Activated T-helper 1 cell treated with Interleukin-2 at 50 U/mL for 16 hours (primary cell): ENCODE results near the gene AMN1.
"Not testable (repeated sequence)": the region's sequence is repeated elsewhere in the genome, so short reads cannot be mapped to it uniquely, and the experiment has no call there.

Experiments used
- DNase-seq: peaks from one replicate; pipeline ENCODE4 v3.0.0-alpha.2; 2020; ENCODE audit warnings: low read depth

The AMN1 gene

GRCh38 chr12:31672521-31672920, 56.3 kb downstream of the AMN1 start:
- no peak for DNase-seq

DNA sequence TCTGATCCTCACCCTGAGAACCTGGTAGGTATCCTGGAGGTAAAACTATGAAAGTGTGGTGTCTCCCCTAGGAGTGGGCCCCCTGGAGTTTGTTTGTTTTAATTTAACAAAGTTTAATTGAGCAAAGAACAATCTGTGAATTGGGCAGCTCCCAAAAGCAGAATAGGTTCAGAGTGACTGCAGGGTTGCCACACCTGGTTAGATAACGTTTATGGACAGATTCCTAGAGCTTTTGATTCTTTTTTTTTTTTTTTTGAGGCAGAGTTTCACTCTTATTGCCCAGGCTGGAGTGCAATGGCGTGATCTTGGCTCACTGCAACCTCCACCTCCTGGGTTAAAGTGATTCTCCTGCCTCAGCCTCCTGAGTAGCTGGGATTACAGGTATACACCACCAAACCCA, 59.2 kb downstream of the AMN1 start:
- not testable (repeated sequence) for DNase-seq

- DNase-seq, result no peak
Measured at GRCh38 chr12:31669020-31669419, 59.8 kb downstream of the AMN1 start.

- no peak for DNase-seq
Measured at GRCh38 chr12:31664038-31664437, 64.8 kb downstream of the AMN1 start.

GRCh38 chr12:31663576-31663975, 65.2 kb downstream of the AMN1 start:
- no peak for DNase-seq

- no peak for DNase-seq
Measured at GRCh38 chr12:31662176-31662849, 66.5 kb downstream of the AMN1 start.

DNA sequence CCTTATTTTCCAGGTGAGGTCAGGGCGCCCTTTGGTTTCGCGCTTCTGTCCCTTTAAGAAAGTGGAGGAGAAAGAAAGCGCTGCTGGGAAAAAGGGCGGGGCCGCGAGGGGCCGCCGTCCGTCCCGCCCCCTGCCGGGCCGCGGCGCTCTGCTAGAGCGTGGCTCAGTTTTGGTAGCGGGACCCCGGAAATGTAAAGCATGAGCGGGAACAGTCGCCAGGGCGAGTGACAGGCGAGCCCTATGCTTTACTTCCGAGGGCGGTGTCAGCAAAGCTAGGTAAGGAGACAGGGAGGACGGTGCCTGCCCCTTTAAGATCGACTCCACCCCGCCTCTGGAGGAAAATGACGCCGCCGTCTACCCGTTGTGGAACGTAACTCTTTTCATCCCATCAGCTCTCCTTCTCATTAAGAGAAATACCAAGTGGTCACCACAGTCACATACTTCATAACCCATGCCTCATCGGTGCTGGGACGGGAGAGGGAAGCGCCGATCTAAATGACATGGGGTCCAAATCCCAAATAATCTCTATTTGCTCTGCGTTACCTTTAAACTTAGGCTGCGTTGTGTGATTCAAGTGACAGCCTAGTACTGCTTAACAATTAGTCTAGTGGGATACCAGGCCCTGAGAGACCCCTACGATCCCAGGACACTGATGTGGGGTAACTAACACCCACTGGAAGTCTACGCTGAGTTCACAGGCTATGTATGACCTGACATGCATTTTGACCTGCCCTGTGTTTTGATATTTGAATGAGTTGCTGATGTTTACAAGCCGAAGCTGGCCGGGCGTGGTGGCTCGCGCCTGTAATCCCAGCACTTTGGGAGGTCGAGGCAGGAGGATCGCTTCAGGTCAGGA, 69.5 kb downstream of the AMN1 start, which contains the start of gene ETFBKMT:
ETFBKMT (plus strand) TSS at position 602 of the 856 bp plus-strand sequence. CDS start 2,266 bp downstream, outside the sequence.
- DNase-seq, result peak; percentile 86

- DNase-seq, result no peak
Measured at GRCh38 chr12:31658471-31659086, 70.2 kb downstream of the AMN1 start.

GRCh38 chr12:31655792-31656191, 73.0 kb downstream of the AMN1 start:
- DNase-seq, result no peak

DNA sequence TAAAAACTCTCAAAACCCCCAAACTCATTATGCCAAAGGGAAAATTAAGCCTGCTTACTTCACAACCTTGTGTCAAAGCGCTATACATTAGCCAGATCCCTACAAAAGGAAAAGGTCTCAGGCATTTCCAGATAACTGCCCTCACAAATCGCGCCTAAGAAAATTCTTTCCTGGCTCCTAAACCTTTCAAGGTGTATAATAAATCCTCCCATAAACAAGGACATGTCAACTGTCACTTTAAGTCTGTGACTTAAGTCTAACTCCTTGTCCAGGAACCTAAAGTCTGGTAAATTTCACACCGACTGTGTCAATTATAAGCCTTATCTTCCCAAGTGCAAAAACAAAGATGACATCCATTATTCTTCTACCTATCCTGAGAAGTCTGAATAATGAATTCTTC, 73.6 kb downstream of the AMN1 start:
- no peak for DNase-seq

DNA sequence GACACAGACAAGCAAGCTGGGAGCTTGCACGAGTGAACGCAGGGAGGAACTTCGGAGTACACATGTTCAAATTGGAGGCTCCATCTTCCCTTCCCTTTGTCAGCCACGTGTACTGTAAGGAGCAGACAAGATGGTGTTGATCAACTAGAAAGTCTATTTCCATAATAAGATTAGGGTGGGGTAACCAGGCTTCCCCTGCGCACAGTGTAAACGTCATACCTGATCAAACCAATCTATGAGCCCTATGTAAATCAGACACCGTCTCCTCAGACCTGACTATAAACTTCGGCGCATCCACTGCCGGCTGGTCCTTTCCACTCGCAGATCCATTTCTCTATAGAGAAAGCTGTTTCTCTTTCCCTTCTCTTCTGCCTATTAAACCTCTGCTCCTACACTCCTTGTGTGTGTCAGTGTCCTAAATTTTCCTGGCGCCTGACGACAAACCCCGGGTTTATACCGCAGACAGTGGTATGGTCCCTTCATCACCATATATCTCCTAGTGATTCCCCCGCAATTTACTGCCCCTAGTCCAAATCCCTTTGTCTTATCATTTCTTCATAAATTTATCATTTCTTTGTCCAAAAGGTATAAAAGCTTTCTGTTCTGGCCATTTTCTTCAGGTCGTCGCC, 76.8 kb downstream of the AMN1 start:
- no peak for DNase-seq

GRCh38 chr12:31650918-31651317, 77.9 kb downstream of the AMN1 start:
- no peak for DNase-seq

DNA sequence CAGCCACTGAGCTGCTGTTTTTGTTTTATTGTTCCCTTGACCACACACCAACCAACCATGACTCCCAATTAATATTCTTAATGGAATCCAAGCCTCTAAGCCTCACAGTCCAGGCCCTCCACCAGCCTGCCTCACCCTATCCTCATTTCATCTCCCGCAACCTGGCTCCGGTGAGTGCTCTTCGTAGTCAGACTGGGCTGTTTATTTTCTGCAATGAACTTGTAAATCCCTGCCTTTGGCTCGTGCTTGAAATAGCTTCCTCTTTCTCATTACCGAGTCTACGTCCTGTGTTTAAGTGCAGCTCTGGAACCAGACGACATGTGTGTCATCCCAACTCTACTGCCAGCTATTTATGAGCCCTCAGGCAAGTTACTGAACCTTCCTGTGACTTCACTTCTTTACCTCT, 81.7 kb downstream of the AMN1 start:
- DNase-seq, result no peak

- no peak for DNase-seq
Measured at GRCh38 chr12:31645924-31646323, 82.9 kb downstream of the AMN1 start.

DNA sequence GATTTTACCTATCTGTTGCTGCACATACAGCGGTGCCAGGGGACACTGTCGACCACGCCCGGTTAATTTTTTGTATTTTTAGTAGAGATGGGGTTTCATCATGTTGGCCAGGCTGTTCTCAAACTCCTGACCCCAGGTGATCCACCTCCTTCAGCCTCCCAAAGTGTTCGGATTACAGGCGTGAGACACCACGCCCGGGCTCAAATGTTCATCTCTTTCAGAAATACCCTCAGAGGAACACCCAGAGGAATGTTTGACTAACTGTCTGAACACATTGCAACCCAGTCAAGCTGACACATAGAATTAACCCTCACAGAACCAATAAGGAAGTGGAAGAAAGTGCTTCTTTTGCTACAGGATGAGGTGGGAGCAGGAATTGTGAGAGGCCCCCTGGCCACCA, 84.3 kb downstream of the AMN1 start:
- no peak for DNase-seq

- no peak for DNase-seq
Measured at GRCh38 chr12:31641509-31642090, 87.2 kb downstream of the AMN1 start.

DNA sequence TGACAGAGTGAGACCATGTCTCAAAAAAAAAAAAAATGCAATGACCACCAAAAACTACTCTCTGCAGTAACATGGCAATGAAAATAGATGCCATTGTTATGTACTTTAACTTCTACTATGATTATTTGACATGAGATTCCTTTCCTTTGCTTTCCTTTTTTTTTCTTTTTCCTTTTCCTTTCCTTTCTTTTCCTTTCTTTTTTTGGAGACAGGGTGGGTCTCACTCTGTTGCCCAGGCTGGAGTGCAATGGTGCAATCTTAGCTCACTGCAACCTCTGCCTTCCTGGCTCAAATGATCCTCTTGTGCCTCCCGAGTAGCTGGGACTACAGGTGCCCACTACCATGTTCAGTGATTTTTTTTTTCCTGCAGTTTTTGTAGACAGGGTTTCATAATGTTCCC, 94.2 kb downstream of the AMN1 start:
- no peak for DNase-seq

DNA sequence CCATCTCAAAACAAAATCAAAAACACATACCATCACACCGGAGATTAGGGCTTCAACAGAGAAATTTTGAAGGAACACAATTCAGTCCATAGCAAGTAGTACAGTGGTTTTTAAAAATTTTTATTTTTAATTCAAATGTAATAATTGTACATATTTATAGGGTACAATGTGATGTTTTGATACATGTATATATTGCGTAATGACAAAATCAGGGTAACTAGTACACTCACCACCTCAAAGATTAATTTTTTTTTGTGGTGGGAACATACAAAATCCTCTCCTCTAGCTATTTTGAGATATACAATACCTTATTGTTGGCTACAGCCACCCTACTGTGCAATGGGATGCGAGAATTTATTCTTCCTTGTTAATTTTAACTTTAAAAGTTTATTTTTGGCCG, 95.4 kb downstream of the AMN1 start:
- no peak for DNase-seq

DNA sequence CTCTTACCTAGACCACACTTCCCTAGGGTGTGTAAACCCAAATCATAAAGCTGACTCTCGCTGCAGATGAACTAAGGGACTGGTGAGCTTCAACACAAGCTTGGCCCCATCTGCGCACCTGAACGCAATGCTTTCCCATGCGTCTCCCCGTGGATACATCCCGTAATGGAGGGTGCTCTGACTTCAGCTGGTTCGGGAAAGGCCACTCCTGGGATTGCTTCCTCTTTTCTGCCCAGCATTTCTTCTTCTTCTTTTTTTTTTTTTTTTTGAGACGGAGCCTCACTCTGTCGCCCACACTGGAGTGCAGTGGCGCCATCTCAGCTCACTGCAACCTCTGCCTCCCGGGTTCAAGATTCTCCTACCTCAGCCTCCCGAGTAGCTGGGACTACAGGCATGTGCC, 97.0 kb downstream of the AMN1 start:
- DNase-seq, result no peak

DNA sequence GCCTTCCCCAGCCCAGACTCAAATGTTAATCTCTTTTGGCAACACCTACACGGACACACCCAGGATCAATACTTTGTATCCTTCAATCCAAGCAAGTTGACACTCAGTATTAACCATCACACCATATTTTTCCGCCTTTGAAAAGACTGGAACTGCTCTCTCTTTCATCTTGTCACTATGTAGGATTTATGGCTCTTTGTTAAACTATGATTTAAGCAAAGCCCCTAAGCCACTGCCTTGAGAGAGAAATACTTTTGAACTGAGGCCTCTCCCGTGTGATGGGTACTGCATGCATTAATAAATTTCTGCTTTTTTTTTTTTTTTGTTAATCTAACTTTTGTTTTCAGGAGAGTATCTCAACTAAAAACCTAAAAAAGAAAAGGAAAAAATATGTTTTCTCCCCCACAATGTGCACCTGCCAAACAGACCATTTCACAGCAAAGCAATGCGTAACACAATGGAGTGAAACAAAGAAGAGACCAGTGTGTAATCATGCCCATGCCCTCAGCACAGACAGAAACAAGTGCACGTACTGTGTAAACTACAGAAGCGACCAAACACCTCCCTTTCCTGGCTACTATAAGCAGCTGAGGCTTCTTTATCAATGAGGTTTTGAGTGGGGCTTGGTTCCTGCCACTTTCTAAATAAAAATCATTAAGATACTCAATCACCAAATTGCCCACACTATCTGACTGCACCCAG, 97.6 kb downstream of the AMN1 start:
- no peak for DNase-seq
